Vagina (tissue), 2 donors: ENCODE results near the gene TTC28. TPM values are rescaled to one million over a fixed set of nuclear protein-coding genes. Genes with fewer than 3 reads are reported as not detected.

Experiments
- DNase-seq, 2 donors: peaks; one replicate each; pipeline ENCODE4 v3.0.0-alpha.2; 2017; ENCODE audit errors: extremely low spot score in 2 of 2
- H3K27ac ChIP-seq: fragments of 200-600 bp; sonication (generic); one replicate; pipeline ENCODE4 v1.5.1; 2019
- H3K27me3 ChIP-seq: fragments of 200-600 bp; sonication (generic); one replicate; pipeline ENCODE4 v1.5.1; 2019
- H3K36me3 ChIP-seq, 2 donors: fragments of 200-600 bp; sonication (generic); one replicate each; pipeline ENCODE4 v1.5.1; 2017 to 2019
- H3K4me1 ChIP-seq: fragments of 200-600 bp; sonication (generic); one replicate; pipeline ENCODE4 v1.5.1; 2019
- H3K4me3 ChIP-seq, 2 donors: fragments of 200-600 bp; sonication (generic); 1 replicate in 1 of 2; 2 replicates in 1 of 2; pipeline ENCODE4 v1.5.1; 2016 to 2019
- H3K9me3 ChIP-seq: fragments of 200-600 bp; sonication (generic); one replicate; pipeline ENCODE4 v1.5.1; 2019
- POLR2A ChIP-seq, 2 donors: fragments of 450-650 bp; IDR thresholded peaks; one replicate each; pipeline ENCODE4 v1.6.1; 2017; ENCODE audit warnings: antibody characterized with exemption in 2 of 2, mild to moderate bottlenecking in 2 of 2, moderate library complexity in 2 of 2
- POLR2AphosphoS5 ChIP-seq, 2 donors: sonication (generic); formaldehyde crosslinking; IDR thresholded peaks; one replicate each; pipeline ENCODE4 v1.9.0; 2017; ENCODE audit warnings: antibody characterized with exemption in 2 of 2, mild to moderate bottlenecking in 2 of 2, low read depth in 1 of 2; ENCODE audit not compliant: insufficient read depth in 1 of 2
- intact Hi-C: fragments of 100-400 bp; cut with DNase I; formaldehyde crosslinking; loops from one replicate; pipeline ENCODE4 v1.15.1; 2023
- total RNA-seq: library from RNA; depleted of rRNA; stranded (reverse); fragments of >200 nt; gene quantifications from one replicate; pipeline ENCODE4 v1.2.3, GENCODE V29; 2016
- TF ChIP-seq, protein P1 (sequence below), 3 experiments: fragments of 450-650 bp in 2 of 3; fragments of 200-600 bp in 1 of 3; sonication (generic) in 1 of 3; IDR thresholded peaks; one replicate each; pipeline ENCODE4 v1.5.1; 2017 to 2019; ENCODE audit warnings: antibody characterized with exemption in 3 of 3, mild to moderate bottlenecking in 2 of 3, moderate library complexity in 2 of 3

The TTC28 gene
- total RNA-seq, 1 donor from 2014 or later: 41.7 TPM

DNA sequence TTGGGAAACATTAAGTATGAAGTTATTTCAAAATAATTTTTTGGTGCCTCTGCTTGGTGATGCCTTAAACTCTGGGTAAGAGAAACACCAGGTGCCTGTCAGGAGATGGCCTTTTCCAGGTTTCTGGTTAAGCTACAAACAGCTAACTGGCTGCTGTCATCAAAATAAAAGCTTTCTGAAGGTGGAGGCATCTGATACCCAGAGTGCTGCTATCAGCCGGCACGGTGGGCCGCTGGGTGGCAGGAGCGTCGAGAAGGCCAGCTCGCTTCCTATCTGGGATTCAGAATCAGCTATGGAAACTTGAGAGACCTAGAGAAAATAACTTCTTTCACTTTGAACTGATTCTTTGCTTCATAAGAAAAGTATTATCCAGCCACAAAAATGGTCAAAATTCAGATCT, 679.8 kb downstream of the TTC28 start:
- no peak overlapping the region for H3K27ac ChIP-seq
- H3K4me3 ChIP-seq: no peak overlapping the region
- intact Hi-C loops: loop anchor here (5.0 to 10.0 kb wide), 2 partner anchors 85 to 113 kb away; partner anchors contain the start of gene PITPNB
- H3K27me3 ChIP-seq: no peaks in the 10 kb centered on the region
- H3K9me3 ChIP-seq: no peaks in the 10 kb centered on the region
- DNase-seq: no peak
- TF ChIP-seq, protein P1, sequence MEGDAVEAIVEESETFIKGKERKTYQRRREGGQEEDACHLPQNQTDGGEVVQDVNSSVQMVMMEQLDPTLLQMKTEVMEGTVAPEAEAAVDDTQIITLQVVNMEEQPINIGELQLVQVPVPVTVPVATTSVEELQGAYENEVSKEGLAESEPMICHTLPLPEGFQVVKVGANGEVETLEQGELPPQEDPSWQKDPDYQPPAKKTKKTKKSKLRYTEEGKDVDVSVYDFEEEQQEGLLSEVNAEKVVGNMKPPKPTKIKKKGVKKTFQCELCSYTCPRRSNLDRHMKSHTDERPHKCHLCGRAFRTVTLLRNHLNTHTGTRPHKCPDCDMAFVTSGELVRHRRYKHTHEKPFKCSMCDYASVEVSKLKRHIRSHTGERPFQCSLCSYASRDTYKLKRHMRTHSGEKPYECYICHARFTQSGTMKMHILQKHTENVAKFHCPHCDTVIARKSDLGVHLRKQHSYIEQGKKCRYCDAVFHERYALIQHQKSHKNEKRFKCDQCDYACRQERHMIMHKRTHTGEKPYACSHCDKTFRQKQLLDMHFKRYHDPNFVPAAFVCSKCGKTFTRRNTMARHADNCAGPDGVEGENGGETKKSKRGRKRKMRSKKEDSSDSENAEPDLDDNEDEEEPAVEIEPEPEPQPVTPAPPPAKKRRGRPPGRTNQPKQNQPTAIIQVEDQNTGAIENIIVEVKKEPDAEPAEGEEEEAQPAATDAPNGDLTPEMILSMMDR (IDR thresholded peaks at IDR 0.05): no peak
- TF ChIP-seq POLR2A (IDR thresholded peaks at IDR 0.05) (no peak), POLR2AphosphoS5 (IDR thresholded peaks at IDR 0.05; ENCODE audit: insufficient read depth in 1 of 2, low read depth in 1 of 2) (no peak)
- H3K36me3 ChIP-seq: peaks cover 0 to 11% of the 10 kb centered on the region in 2 donors
- peaks cover 5% of the 10 kb centered on the region for H3K4me1 ChIP-seq

DNA sequence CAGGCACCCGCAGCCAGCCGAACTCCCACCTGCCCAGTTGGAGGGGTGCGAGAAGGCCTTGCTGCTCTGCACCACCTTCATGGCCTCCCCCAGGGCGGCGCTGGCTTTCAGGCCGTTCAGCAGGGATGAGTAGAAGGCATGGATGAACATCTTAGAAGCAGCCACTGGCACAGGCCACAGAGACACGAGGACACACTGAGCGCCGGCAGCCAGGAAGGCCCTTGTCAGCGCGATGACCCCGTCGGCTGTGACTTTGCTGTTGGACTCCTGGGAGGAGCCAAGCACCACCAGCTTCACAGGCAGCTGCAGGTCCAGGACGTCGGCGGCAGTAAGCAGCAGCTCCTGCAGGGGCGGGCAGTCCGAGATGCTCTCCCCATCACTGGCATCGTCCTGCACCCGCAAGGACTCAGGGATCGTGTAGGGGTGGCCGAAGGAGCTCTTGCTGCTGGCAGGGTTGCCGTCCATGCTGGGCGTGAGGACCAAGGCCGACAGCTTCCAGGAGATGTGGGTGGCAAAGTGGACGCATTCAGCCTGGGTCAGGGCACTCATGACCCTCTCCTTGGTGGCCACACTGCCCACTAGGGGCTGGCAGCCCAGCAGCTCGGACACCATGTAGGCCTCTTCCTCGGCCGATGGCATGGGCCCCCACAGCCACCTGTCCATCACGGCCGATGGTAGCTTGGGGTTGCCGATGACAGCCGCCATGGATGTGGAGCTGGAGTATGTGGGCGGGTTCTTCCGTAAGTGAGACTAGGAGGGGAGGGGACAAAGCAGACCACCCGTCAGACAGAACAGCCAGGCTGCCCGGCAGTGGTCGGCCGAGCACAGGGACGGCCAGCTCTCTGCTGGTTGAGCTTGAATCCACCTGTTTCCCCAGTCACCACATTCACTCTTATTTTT, 680.9 kb downstream of the TTC28 start:
- Histone ChIP-seq H3K36me3 (peaks cover 0 to 11% of the 10 kb centered on the region in 2 donors), H3K9me3 (no peaks in the 10 kb centered on the region), H3K27me3 (no peaks in the 10 kb centered on the region), H3K4me3 (no peak overlapping the region), H3K4me1 (peaks cover 5% of the 10 kb centered on the region), H3K27ac (no peak overlapping the region)
- TF ChIP-seq POLR2AphosphoS5 (IDR thresholded peaks at IDR 0.05; ENCODE audit: insufficient read depth in 1 of 2, low read depth in 1 of 2) (no peak), POLR2A (IDR thresholded peaks at IDR 0.05) (no peak)
- TF ChIP-seq, protein P1 (IDR thresholded peaks at IDR 0.05): no peak
- DNase-seq: no peak
- intact Hi-C loops: no loop called here

DNA sequence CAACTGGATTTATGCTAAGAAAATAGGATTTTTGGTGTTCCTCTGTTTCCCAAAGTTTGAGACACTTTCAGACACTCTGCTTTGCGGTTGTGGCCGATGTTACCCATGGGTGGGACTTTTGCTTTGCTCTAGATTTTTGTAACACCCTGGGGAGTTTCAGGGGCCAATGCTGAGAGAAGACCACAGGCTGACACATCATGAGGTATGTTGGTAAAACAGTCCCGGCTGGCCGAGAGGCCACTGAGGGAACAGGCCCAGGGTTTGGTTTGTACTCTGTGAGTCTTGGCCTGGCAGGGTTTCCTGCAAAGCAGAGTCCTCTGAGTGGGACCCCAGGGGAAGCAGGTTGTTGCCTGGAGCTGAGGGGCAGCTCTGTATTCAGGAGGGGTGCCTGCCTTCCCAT, 682.1 kb downstream of the TTC28 start:
- intact Hi-C loops: no loop called here
- Histone ChIP-seq H3K4me3 (no peak overlapping the region), H3K9me3 (no peaks in the 10 kb centered on the region), H3K27me3 (no peaks in the 10 kb centered on the region), H3K36me3 (peaks cover 0 to 11% of the 10 kb centered on the region in 2 donors), H3K4me1 (no peaks in the 10 kb centered on the region), H3K27ac (no peak overlapping the region)
- no peak for DNase-seq
- no peak for TF ChIP-seq POLR2AphosphoS5 (IDR thresholded peaks at IDR 0.05; ENCODE audit: insufficient read depth in 1 of 2, low read depth in 1 of 2)
- TF ChIP-seq POLR2A (IDR thresholded peaks at IDR 0.05): no peak

DNA sequence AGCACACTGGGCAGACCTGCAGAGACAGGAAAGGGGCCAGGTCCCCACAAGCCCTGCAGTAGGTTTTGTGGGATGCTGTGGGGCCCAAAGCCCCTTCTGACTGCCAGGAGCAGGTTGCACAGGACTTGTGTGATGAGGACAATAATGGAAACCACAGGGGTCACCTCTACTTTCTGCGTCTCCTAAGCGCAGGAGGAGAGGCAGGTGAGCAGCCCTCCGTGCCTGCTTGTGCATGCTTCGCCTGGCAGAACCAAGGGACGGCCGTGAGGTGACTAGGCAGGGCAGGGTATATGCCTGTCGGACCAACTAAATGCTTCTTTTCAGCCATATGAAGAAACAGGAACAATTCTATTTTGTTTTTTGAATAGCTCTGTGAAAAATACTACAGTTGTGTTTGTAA, 682.7 kb downstream of the TTC28 start:
- H3K27me3 ChIP-seq: no peaks in the 10 kb centered on the region
- H3K27ac ChIP-seq: no peak overlapping the region
- H3K4me3 ChIP-seq: no peak overlapping the region
- no peak for DNase-seq
- no peaks in the 10 kb centered on the region for H3K4me1 ChIP-seq
- TF ChIP-seq POLR2AphosphoS5 (IDR thresholded peaks at IDR 0.05; ENCODE audit: insufficient read depth in 1 of 2, low read depth in 1 of 2) (no peak), POLR2A (IDR thresholded peaks at IDR 0.05) (no peak)
- TF ChIP-seq, protein P1 (IDR thresholded peaks at IDR 0.05): no peak
- intact Hi-C loops: no loop called here
- H3K9me3 ChIP-seq: no peaks in the 10 kb centered on the region
- H3K36me3 ChIP-seq: peaks cover 0 to 17% of the 10 kb centered on the region in 2 donors

DNA sequence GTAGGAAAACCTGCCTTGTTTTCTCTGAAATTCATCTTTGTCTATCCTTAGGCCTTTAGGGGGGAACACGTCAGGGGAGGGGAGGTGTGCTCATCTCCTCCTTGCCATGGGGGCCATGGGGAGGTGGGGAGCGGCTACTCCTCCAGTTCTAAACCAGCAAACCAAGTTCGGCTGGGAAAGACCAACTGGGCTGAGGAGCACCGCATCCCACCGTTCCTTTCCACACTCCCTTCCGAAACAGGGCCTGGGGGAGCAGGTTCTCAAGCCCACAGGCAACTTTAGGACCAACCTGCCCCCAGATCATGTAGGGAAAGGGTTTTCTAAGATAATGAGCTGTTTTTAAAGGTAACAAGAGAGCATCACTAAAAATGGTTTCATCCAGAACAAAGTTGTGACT, 683.1 kb downstream of the TTC28 start:
- H3K27me3 ChIP-seq: no peaks in the 10 kb centered on the region
- H3K36me3 ChIP-seq: peaks cover 0 to 19% of the 10 kb centered on the region in 2 donors
- no peak for DNase-seq
- intact Hi-C loops: no loop called here
- H3K9me3 ChIP-seq: no peaks in the 10 kb centered on the region
- TF ChIP-seq POLR2AphosphoS5 (IDR thresholded peaks at IDR 0.05; ENCODE audit: insufficient read depth in 1 of 2, low read depth in 1 of 2) (no peak), POLR2A (IDR thresholded peaks at IDR 0.05) (no peak)
- TF ChIP-seq, protein P1 (IDR thresholded peaks at IDR 0.05): no peak
- no peak overlapping the region for H3K27ac ChIP-seq
- no peaks in the 10 kb centered on the region for H3K4me1 ChIP-seq
- H3K4me3 ChIP-seq: no peak overlapping the region
